ENCODE data around the gene GLA. TPM values are rescaled to one million over a fixed set of nuclear protein-coding genes. Genes with fewer than 3 reads are reported as not detected.

Gene GLA
- total RNA-seq, 1 donor from 2014 or later, result 26.4 TPM

- Mint-ChIP-seq H3K9me3 (ENCODE audit: unreplicated experiment) (no peaks in the 10 kb centered on the region), H3K4me3 (ENCODE audit: unreplicated experiment) (no peak overlapping the region), H3K4me1 (ENCODE audit: unreplicated experiment) (peaks cover 20% of the 10 kb centered on the region), H3K36me3 (ENCODE audit: unreplicated experiment) (peaks cover 3% of the 10 kb centered on the region), H3K27ac (ENCODE audit: unreplicated experiment) (no peak overlapping the region), H3K27me3 (ENCODE audit: unreplicated experiment) (no peaks in the 10 kb centered on the region)
- TF ChIP-seq CTCF (IDR thresholded peaks at IDR 0.05), result no peak
- DNase-seq (ENCODE audit: extremely low spot score, unreplicated experiment), result no peak
Measured at GRCh38 chrX:101411984-101412383, 4.3 kb upstream of the GLA start.

- Mint-ChIP-seq H3K9me3 (ENCODE audit: unreplicated experiment) (no peaks in the 10 kb centered on the region), H3K4me3 (ENCODE audit: unreplicated experiment) (peak overlapping the region; percentile 59), H3K4me1 (ENCODE audit: unreplicated experiment) (peaks cover 25% of the 10 kb centered on the region), H3K27me3 (ENCODE audit: unreplicated experiment) (no peaks in the 10 kb centered on the region), H3K27ac (ENCODE audit: unreplicated experiment) (no peak overlapping the region), H3K36me3 (ENCODE audit: unreplicated experiment) (peaks cover 3% of the 10 kb centered on the region)
- DNase-seq (ENCODE audit: extremely low spot score, unreplicated experiment), result no peak
- no peak for TF ChIP-seq CTCF (IDR thresholded peaks at IDR 0.05)
Measured at GRCh38 chrX:101410461-101410860, 2.7 kb upstream of the GLA start.

GRCh38 chrX:101409043-101409442, 1.3 kb upstream of the GLA start:
- H3K9me3 Mint-ChIP-seq (ENCODE audit: unreplicated experiment), result peaks cover 1% of the 10 kb centered on the region
- no peak for DNase-seq (ENCODE audit: extremely low spot score, unreplicated experiment)
- H3K27ac Mint-ChIP-seq (ENCODE audit: unreplicated experiment), result peak overlapping the region; percentile 99
- H3K36me3 Mint-ChIP-seq (ENCODE audit: unreplicated experiment), result peaks cover 4% of the 10 kb centered on the region
- H3K4me3 Mint-ChIP-seq (ENCODE audit: unreplicated experiment), result peak overlapping the region; percentile 84
- TF ChIP-seq CTCF (IDR thresholded peaks at IDR 0.05), result no peak
- no peaks in the 10 kb centered on the region for H3K27me3 Mint-ChIP-seq (ENCODE audit: unreplicated experiment)
- H3K4me1 Mint-ChIP-seq (ENCODE audit: unreplicated experiment), result peaks cover 25% of the 10 kb centered on the region

- Mint-ChIP-seq H3K36me3 (ENCODE audit: unreplicated experiment) (peaks cover 5% of the 10 kb centered on the region), H3K4me1 (ENCODE audit: unreplicated experiment) (peaks cover 25% of the 10 kb centered on the region), H3K4me3 (ENCODE audit: unreplicated experiment) (peak overlapping the region; percentile 84), H3K9me3 (ENCODE audit: unreplicated experiment) (peaks cover 4% of the 10 kb centered on the region), H3K27ac (ENCODE audit: unreplicated experiment) (peak overlapping the region; percentile 99), H3K27me3 (ENCODE audit: unreplicated experiment) (no peaks in the 10 kb centered on the region)
- TF ChIP-seq CTCF (IDR thresholded peaks at IDR 0.05), result peak; percentile 9
- no peak for DNase-seq (ENCODE audit: extremely low spot score, unreplicated experiment)
Measured at GRCh38 chrX:101408532-101408841, 762 bp upstream of the GLA start.

- DNase-seq (ENCODE audit: extremely low spot score, unreplicated experiment), result no peak
- H3K27ac Mint-ChIP-seq (ENCODE audit: unreplicated experiment), result peak overlapping the region; percentile 99
- H3K36me3 Mint-ChIP-seq (ENCODE audit: unreplicated experiment), result peaks cover 2% of the 10 kb centered on the region
- no peaks in the 10 kb centered on the region for H3K27me3 Mint-ChIP-seq (ENCODE audit: unreplicated experiment)
- no peak for TF ChIP-seq CTCF (IDR thresholded peaks at IDR 0.05)
- peak overlapping the region; percentile 84 for H3K4me3 Mint-ChIP-seq (ENCODE audit: unreplicated experiment)
- peaks cover 4% of the 10 kb centered on the region for H3K9me3 Mint-ChIP-seq (ENCODE audit: unreplicated experiment)
- H3K4me1 Mint-ChIP-seq (ENCODE audit: unreplicated experiment), result peaks cover 25% of the 10 kb centered on the region
Measured at GRCh38 chrX:101407167-101407747, 468 bp downstream of the GLA start.
